GM12801 (cell line): ENCODE data around the gene WBP1L.

Experiments
- CTCF ChIP-seq: IDR thresholded peaks from one replicate; pipeline ENCODE4 v1.5.1; 2011; ENCODE audit warnings: control low read depth; ENCODE audit not compliant: insufficient read length; ENCODE audit errors: extremely low read depth

WBP1L gene

DNA sequence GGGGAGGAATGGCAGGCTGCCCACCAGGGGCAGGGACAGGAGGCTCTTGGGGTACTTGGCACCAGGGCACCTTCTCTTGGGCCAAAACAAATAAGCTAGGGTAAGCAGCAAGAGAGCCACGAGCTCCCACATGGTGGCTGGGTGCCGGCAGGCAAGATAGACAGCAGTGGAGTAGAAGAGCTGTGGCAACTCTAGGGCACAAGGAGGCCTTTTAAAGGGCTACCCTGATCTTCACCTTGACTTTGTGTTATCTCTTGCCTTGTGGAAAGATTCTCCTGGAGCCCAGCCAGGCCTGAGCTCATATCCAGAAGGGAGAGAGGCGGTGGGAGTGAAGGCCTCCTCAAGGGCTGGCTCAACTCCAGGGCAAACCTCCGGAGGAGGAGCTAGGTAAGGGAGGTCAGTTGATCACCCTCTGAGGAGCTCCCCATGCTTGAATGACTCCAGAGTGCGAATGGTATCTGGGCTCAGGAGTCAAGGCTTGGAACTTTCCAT is 93.5 kb downstream of the WBP1L start, which contains the start of gene CYP17A1:
TSS of gene CYP17A1 (minus strand) at position 184 of the 492 bp plus-strand sequence. CDS start at position 132, 52 bp downstream.
- TF ChIP-seq CTCF, result no peak

- TF ChIP-seq CTCF, result no peak
These were observed 98.1 kb downstream of the WBP1L start for GRCh38 chr10:102841827-102842345.

GRCh38 chr10:102845352-102845902 is 101.7 kb downstream of the WBP1L start:
- no peak for TF ChIP-seq CTCF

DNA sequence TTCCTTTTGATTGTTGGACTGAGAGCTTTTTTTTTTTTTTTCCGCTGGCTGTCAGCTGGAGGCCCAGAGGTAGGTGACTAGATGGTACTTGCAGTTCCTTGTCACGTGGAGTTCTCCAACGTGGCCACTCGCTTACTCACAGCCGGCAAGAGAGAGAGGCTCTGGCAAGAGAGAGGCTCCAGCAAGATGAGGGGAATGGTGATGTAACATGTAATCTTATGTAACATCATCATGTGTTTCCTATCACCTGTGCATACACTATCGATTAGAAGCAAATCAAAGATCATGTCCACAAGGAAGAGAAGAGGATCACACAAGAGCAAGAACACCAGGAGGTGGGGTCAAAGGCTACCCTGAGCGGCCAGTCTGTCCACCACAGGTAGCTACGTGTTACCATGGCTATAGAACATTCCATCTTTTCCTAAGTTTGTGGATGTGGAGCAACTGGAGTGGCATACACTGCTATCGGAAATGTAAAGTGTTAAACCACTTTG is 106.3 kb downstream of the WBP1L start:
- no peak for TF ChIP-seq CTCF

DNA sequence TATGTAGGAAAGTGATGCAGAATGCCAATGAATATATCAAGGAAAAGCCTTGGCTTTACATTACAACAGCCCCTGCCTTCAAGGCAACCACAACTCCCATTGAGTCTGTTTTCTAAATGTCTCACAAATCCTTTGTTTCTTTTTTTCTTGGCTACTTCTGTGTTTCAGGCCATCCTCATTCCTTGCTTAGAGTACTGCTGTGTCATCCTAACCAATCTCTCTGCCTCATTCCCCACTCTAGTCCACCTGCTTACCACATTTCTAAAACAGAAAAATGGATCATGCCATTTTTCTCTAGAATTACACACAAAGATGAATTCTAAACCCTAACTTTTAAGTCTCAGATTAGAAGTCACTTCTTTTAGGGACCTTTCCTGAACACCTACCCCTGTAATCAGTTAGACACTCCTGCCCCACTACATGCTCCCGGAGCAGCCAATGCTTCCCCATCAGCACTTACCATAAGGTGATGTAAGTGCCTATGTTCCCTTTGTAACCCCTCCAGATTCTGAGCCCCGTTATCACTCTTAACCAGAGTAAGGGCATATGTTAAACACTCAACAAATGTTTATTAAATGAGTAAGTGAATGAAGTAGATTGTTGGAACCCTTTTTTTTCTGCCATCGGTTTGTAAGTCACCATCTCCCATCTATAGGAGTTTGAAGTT is 113.1 kb downstream of the WBP1L start:
- no peak for TF ChIP-seq CTCF

- TF ChIP-seq CTCF, result no peak
These were observed 116.2 kb downstream of the WBP1L start for GRCh38 chr10:102859911-102860310.

DNA sequence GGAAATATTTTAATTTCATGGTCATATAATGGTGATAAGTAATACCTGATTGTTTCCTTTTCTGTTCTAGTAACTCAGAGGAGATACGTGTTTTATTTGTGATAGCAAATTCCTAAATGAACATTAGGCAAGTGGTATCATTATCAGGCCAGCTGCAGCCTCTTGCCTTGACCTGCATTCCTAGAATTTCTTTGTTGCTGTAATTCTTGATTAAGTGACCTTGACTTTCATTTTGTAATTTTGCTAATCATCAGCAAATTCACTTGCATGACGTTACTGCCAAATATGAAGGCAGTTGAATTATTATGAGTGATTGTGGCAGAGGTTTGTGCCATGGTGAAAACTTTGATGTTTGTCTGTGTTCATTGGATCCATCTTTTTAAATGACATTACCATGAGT is 119.9 kb downstream of the WBP1L start:
- no peak for TF ChIP-seq CTCF
